ENCODE results near the gene HTR1E.
"Not testable (repeated sequence)": the region's sequence is repeated elsewhere in the genome, so short reads cannot be mapped to it uniquely, and the experiment has no call there.

The HTR1E gene

GRCh38 chr6:86978251-86978650 is 40.9 kb downstream of the HTR1E start:
- DNase-seq: no peak

- DNase-seq: no peak
Observed at GRCh38 chr6:87001494-87001893, 64.2 kb downstream of the HTR1E start.

GRCh38 chr6:87002391-87002790 is 65.1 kb downstream of the HTR1E start:
- DNase-seq: not testable (repeated sequence)

GRCh38 chr6:87006541-87006940 is 69.2 kb downstream of the HTR1E start:
- not testable (repeated sequence) for DNase-seq

GRCh38 chr6:87009581-87009980 is 72.3 kb downstream of the HTR1E start:
- not testable (repeated sequence) for DNase-seq

GRCh38 chr6:87012035-87012434 is 74.7 kb downstream of the HTR1E start:
- DNase-seq: no peak

- no peak for DNase-seq
Observed at GRCh38 chr6:87012743-87013142, 75.4 kb downstream of the HTR1E start.

- DNase-seq: no peak
Observed at GRCh38 chr6:87016772-87017171, 79.4 kb downstream of the HTR1E start.

- DNase-seq: no peak
Observed at GRCh38 chr6:87027021-87027420, 89.7 kb downstream of the HTR1E start.

GRCh38 chr6:87029711-87030314 is 92.5 kb downstream of the HTR1E start:
- DNase-seq: no peak

- DNase-seq: no peak
Observed at GRCh38 chr6:87040729-87041128, 103.4 kb downstream of the HTR1E start.

GRCh38 chr6:87045521-87046075 is 108.3 kb downstream of the HTR1E start:
- DNase-seq: no peak

GRCh38 chr6:87049779-87050178 is 112.5 kb downstream of the HTR1E start:
- DNase-seq: no peak

- DNase-seq: no peak
Observed at GRCh38 chr6:87053312-87053711, 116.0 kb downstream of the HTR1E start.

- no peak for DNase-seq
Observed at GRCh38 chr6:87054143-87054833, 117.0 kb downstream of the HTR1E start.

- DNase-seq: no peak
Observed at GRCh38 chr6:87059943-87060342, 122.6 kb downstream of the HTR1E start.

GRCh38 chr6:87065117-87065516 is 127.8 kb downstream of the HTR1E start:
- DNase-seq: no peak
